DOHH2 (cell line): Measurements from ENCODE around the gene ASMTL.

Experiments
- H3F3A ChIP-seq: fragments of 200-600 bp; sonication (generic), shearing (Covaris generic); 2 replicates; pipeline ENCODE4 v1.6.0; 2016; ENCODE audit warnings: antibody characterized with exemption, mild to moderate bottlenecking; ENCODE audit not compliant: control insufficient read depth, insufficient read depth
- H3K27ac ChIP-seq: fragments of 200-600 bp; sonication (generic); 2 replicates; pipeline ENCODE4 v1.5.1; 2014; ENCODE audit warnings: low read depth, mild to moderate bottlenecking, low read length, moderate library complexity
- H3K27me3 ChIP-seq: fragments of 200-600 bp; sonication (generic); 2 replicates; pipeline ENCODE4 v1.6.1; 2014; ENCODE audit warnings: mild to moderate bottlenecking, low read length, mixed read lengths; ENCODE audit not compliant: control insufficient read depth
- H3K36me3 ChIP-seq: fragments of 200-600 bp; sonication (generic); 2 replicates; pipeline ENCODE4 v1.6.1; 2014; ENCODE audit warnings: mild to moderate bottlenecking, low read length, moderate library complexity, mixed read lengths; ENCODE audit not compliant: control insufficient read depth
- H3K4me1 ChIP-seq: fragments of 200-600 bp; sonication (generic); 2 replicates; pipeline ENCODE4 v1.6.1; 2014; ENCODE audit warnings: mild to moderate bottlenecking, low read length, mixed read lengths; ENCODE audit not compliant: control insufficient read depth
- H3K4me2 ChIP-seq: fragments of 200-600 bp; sonication (generic); 2 replicates; pipeline ENCODE4 v1.6.0; 2014; ENCODE audit warnings: mild to moderate bottlenecking, low read length, moderate library complexity
- H3K4me3 ChIP-seq: fragments of 200-600 bp; sonication (generic); 2 replicates; pipeline ENCODE4 v1.5.1; 2014; ENCODE audit warnings: mild to moderate bottlenecking, low read length, mixed read lengths
- H3K79me2 ChIP-seq: fragments of 200-600 bp; sonication (generic); 2 replicates; pipeline ENCODE4 v1.6.1; 2014; ENCODE audit warnings: mild to moderate bottlenecking, low read length, mixed read lengths; ENCODE audit not compliant: control insufficient read depth
- H3K9me2 ChIP-seq: fragments of 200-600 bp; sonication (generic); replicated peaks from 2 replicates; pipeline ENCODE4 v1.6.1; 2014; ENCODE audit warnings: mild to moderate bottlenecking, low read length, mixed read lengths; ENCODE audit not compliant: control insufficient read depth
- H3K9me3 ChIP-seq: fragments of 200-600 bp; sonication (generic); 2 replicates; pipeline ENCODE4 v1.6.1; 2014; ENCODE audit warnings: antibody characterized with exemption, low read length, mixed read lengths; ENCODE audit not compliant: control insufficient read depth, insufficient read depth
- H4K20me1 ChIP-seq: fragments of 200-600 bp; sonication (generic); 2 replicates; pipeline ENCODE4 v1.6.0; 2014; ENCODE audit warnings: low read depth, mild to moderate bottlenecking, antibody characterized with exemption, low read length, moderate library complexity; ENCODE audit not compliant: control insufficient read depth, insufficient read depth
- EZH2phosphoT487 ChIP-seq: fragments of 200-600 bp; sonication (generic); IDR thresholded peaks from 2 replicates; pipeline ENCODE4 v1.6.1; 2017; ENCODE audit warnings: borderline replicate concordance, mild to moderate bottlenecking, antibody characterized with exemption, low read length, moderate library complexity, mixed read lengths
- TF ChIP-seq, protein P1 (sequence below): fragments of 200-600 bp; sonication (generic); IDR thresholded peaks from one replicate; pipeline ENCODE4 v1.5.1; 2014; ENCODE audit warnings: antibody characterized with exemption, mild to moderate bottlenecking, low read depth, low read length; ENCODE audit not compliant: poor library complexity, severe bottlenecking

ASMTL gene

DNA sequence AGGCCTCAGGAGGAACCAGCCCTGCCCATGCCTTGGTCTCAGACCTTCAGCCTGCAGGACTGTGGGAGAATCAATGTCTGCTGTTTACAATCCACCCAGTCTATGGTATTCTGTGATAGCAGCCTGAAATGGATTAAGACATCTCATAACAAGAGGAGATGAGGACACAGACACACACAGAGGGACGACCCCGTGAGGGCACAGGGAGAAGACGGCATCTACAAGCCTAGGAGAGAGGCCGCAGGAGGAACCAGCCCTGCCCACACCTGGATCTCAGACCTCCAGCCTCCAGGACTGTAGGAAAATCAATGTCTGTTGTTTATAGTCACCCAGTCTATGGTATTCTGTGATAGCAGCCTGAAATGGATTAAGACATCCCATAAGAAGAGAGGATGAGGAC lies 64.1 kb downstream of the ASMTL start:
- peaks cover 62% of the 10 kb centered on the region for H3F3A ChIP-seq
- no peak overlapping the region for H3K27ac ChIP-seq
- peaks cover 25% of the 10 kb centered on the region for H3K4me1 ChIP-seq
- H3K79me2 ChIP-seq: peaks cover 61% of the 10 kb centered on the region
- no peak overlapping the region for H3K4me2 ChIP-seq
- H3K4me3 ChIP-seq: no peak overlapping the region
- H3K36me3 ChIP-seq: peaks cover 82% of the 10 kb centered on the region
- peaks cover 39% of the 10 kb centered on the region for H4K20me1 ChIP-seq
- no peaks in the 10 kb centered on the region for H3K27me3 ChIP-seq
- H3K9me3 ChIP-seq: no peaks in the 10 kb centered on the region
- TF ChIP-seq, protein P1, sequence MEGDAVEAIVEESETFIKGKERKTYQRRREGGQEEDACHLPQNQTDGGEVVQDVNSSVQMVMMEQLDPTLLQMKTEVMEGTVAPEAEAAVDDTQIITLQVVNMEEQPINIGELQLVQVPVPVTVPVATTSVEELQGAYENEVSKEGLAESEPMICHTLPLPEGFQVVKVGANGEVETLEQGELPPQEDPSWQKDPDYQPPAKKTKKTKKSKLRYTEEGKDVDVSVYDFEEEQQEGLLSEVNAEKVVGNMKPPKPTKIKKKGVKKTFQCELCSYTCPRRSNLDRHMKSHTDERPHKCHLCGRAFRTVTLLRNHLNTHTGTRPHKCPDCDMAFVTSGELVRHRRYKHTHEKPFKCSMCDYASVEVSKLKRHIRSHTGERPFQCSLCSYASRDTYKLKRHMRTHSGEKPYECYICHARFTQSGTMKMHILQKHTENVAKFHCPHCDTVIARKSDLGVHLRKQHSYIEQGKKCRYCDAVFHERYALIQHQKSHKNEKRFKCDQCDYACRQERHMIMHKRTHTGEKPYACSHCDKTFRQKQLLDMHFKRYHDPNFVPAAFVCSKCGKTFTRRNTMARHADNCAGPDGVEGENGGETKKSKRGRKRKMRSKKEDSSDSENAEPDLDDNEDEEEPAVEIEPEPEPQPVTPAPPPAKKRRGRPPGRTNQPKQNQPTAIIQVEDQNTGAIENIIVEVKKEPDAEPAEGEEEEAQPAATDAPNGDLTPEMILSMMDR: no peak
- no peak for TF ChIP-seq EZH2phosphoT487
- no peaks in the 10 kb centered on the region for H3K9me2 ChIP-seq

DNA sequence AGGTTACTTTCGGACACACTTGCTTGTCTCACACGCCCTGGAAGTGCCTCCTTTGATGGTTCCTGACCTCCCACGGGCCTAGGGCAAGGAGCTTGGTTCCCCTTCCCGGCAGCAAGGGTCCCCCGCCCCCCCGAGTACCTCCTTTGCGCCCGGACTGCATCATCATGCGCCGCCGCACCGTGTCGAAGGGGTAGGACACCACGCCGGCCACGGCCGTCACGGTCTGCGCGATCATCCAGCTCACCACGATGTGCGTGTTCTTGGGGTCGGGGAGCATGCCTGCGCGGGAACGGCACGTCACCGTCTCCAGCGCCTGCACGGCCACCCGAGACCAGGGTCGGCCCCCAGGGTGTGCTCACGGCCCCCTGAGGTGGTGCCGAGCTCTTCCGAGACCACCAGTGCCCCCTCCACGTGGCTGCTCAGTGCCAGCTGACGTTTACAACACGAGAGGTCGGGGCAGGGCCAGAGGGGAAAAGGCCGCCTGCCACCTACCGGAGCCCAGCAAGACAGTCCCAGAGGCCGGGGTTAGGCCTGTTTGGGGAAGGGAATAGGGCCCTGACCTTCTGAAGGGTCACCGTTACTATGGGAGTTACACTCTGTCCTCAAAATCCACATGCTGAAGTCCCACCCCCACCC lies 65.5 kb downstream of the ASMTL start:
- no peaks in the 10 kb centered on the region for H3K9me3 ChIP-seq
- peaks cover 19% of the 10 kb centered on the region for H3K4me1 ChIP-seq
- H3K79me2 ChIP-seq: peaks cover 48% of the 10 kb centered on the region
- H3K27me3 ChIP-seq: no peaks in the 10 kb centered on the region
- peaks cover 83% of the 10 kb centered on the region for H3K36me3 ChIP-seq
- peaks cover 75% of the 10 kb centered on the region for H3F3A ChIP-seq
- no peaks in the 10 kb centered on the region for H3K9me2 ChIP-seq
- H3K4me2 ChIP-seq: no peak overlapping the region
- no peak overlapping the region for H3K27ac ChIP-seq
- H3K4me3 ChIP-seq: no peak overlapping the region
- peaks cover 39% of the 10 kb centered on the region for H4K20me1 ChIP-seq
- no peak for TF ChIP-seq EZH2phosphoT487
- TF ChIP-seq, protein P1: no peak

DNA sequence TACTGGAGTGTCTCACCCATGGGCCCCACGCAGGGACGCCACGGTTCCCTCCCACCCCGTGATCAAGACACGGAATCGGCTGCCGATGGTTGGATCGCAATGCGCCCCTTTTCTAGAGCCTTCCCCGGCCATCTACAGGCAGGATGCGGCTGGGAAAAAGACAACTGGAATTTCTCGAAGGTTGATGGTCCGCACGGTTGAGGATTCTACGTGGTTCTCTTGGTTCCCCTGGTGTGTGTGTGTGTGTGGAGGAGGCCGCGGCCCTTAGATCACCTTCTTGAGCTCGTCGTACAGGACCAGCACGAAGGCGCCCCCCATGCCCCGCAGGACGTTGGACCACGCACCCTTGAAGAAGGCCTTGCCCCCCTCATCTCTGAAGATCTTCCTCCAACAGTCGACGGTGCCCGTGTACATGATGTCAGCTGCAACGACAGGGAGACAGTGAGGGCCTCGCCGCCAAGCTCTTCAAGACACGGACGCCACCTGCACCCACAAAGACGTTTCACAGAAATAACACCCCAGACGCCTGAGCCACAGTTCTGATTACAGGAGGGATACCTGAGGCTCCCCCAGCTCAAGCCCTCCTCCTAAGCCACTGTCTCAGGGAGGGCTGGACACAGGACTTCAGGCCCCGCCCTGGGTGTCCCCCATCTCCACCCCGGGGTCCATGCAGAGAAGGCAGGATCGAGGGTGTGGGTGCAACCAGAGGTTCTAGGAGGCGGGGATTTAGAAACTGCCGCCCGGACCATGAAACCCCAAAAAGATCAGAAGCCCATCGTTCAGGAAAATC lies 66.2 kb downstream of the ASMTL start:
- peaks cover 80% of the 10 kb centered on the region for H3F3A ChIP-seq
- H3K36me3 ChIP-seq: peaks cover 79% of the 10 kb centered on the region
- H3K27ac ChIP-seq: no peak overlapping the region
- H3K4me3 ChIP-seq: no peak overlapping the region
- no peaks in the 10 kb centered on the region for H3K27me3 ChIP-seq
- H3K9me2 ChIP-seq: no peaks in the 10 kb centered on the region
- H3K4me2 ChIP-seq: no peak overlapping the region
- peaks cover 39% of the 10 kb centered on the region for H4K20me1 ChIP-seq
- peaks cover 19% of the 10 kb centered on the region for H3K4me1 ChIP-seq
- TF ChIP-seq EZH2phosphoT487: no peak
- TF ChIP-seq, protein P1: no peak
- H3K9me3 ChIP-seq: no peaks in the 10 kb centered on the region
- H3K79me2 ChIP-seq: peaks cover 44% of the 10 kb centered on the region
